IgD-negative memory B cell (primary cell): ENCODE results near the gene ZNF839. TPM values are rescaled to one million over a fixed set of nuclear protein-coding genes. Genes with fewer than 3 reads are reported as not detected.

Experiments used
- H3K27ac Mint-ChIP-seq, 3 donors: one replicate each; pipeline ENCODE4 v1.8.0; 2020 to 2022; ENCODE audit warnings: mild to moderate bottlenecking in 3 of 3, mixed read lengths in 3 of 3, moderate library complexity in 1 of 3
- H3K27me3 Mint-ChIP-seq: one replicate; pipeline ENCODE4 v1.8.0; 2021; ENCODE audit warnings: mixed read lengths
- H3K36me3 Mint-ChIP-seq: one replicate; pipeline ENCODE4 v1.8.0; 2020; ENCODE audit warnings: mild to moderate bottlenecking, mixed read lengths
- H3K4me1 Mint-ChIP-seq, 3 donors: one replicate each; pipeline ENCODE4 v1.8.0; 2020 to 2022; ENCODE audit warnings: mixed read lengths in 3 of 3, mild to moderate bottlenecking in 1 of 3
- H3K4me3 Mint-ChIP-seq, 4 donors: one replicate each; pipeline ENCODE4 v1.8.0; 2020 to 2022; ENCODE audit warnings: mild to moderate bottlenecking in 4 of 4, mixed read lengths in 4 of 4, moderate library complexity in 3 of 4
- H3K9me3 Mint-ChIP-seq, 3 donors: one replicate each; pipeline ENCODE4 v1.8.0; 2020 to 2021; ENCODE audit warnings: mixed read lengths in 3 of 3, mild to moderate bottlenecking in 1 of 3
- polyA plus RNA-seq: library from polyadenylated mRNA; unstranded; fragments of 300-500 nt; fragmentation: Illumina TruSeq; gene quantifications from one replicate; pipeline ENCODE4 v1.2.3, GENCODE V29; 2021

Gene ZNF839
- polyA plus RNA-seq, 1 donor from 2014 or later = 5.3 TPM

DNA sequence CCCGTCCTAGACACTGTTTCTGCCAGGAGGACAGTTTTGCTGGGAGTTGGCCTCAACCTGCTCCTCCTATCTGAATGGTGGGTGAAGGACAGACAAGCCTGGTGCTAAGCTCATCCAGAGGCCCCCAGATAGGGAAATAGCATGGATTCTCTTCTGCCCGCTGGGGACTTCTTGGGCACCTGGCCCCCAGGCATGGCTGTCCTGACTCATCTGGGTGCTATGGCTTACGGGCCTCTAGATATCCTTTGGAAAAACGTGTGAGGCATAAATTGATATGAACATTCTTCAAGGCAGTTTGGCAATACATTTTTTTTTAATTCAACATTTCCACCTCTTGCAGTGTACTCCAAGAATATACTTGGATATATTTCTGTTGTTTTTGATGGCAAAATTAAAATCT, 51.8 kb downstream of the ZNF839 start:
- Mint-ChIP-seq H3K4me1 (peaks cover 6 to 14% (median 14%) of the 10 kb centered on the region in 3 donors), H3K9me3 (peaks cover 0 to 1% (median 0%) of the 10 kb centered on the region in 3 donors), H3K27ac (peak overlapping the region in 2 of 3 donors; percentile 2 to 47), H3K27me3 (peaks cover 6% of the 10 kb centered on the region), H3K4me3 (no peak overlapping the region), H3K36me3 (peaks cover 8% of the 10 kb centered on the region)

DNA sequence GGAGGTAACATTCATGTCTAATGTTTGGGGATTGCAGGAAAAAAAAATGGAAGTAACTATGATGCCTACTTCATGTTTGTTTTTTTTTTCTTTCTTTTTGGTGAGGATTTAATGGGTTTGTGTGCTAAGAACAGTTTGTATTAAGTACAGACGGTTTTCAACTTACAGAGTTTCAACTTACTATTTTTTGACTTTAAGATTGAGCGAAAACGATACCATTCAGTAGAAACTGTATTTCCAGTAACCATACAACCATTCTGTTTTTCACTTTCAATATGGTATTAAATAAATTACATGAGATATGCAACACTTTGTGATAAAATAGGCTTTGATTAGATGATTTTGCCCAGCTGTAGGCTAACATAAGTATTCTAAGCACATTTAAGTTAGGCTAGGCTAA, 53.6 kb downstream of the ZNF839 start:
- H3K9me3 Mint-ChIP-seq = peaks cover 0 to 1% (median 0%) of the 10 kb centered on the region in 3 donors
- no peak overlapping the region for H3K4me3 Mint-ChIP-seq
- H3K27me3 Mint-ChIP-seq = peaks cover 5% of the 10 kb centered on the region
- H3K27ac Mint-ChIP-seq = no peak overlapping the region
- H3K4me1 Mint-ChIP-seq = peaks cover 2 to 6% (median 5%) of the 10 kb centered on the region in 3 donors
- peaks cover 11% of the 10 kb centered on the region for H3K36me3 Mint-ChIP-seq

DNA sequence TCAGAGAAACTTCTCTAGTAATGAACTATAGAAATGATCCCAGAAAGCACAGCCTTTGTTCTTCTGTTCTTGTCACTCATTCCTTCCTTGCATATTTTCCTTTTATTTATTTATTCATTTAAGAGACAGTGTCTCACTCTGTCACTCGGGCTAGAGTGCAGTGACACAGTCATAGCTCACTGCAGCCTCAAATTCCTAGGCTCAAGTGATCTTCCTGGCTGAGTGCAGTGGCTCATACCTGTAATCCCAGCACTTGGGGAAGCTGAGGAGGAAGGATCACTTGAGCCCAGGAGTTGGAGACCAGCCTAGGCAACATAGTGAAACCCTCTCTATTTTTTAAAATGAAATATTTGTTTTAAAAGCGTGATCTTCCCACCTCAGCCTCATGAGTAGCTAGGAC, 54.7 kb downstream of the ZNF839 start:
- Mint-ChIP-seq H3K27me3 (no peaks in the 10 kb centered on the region), H3K27ac (no peak overlapping the region), H3K4me3 (no peak overlapping the region), H3K36me3 (peaks cover 11% of the 10 kb centered on the region), H3K9me3 (peaks cover 0 to 1% (median 0%) of the 10 kb centered on the region in 3 donors), H3K4me1 (peaks cover 2 to 6% (median 5%) of the 10 kb centered on the region in 3 donors)

DNA sequence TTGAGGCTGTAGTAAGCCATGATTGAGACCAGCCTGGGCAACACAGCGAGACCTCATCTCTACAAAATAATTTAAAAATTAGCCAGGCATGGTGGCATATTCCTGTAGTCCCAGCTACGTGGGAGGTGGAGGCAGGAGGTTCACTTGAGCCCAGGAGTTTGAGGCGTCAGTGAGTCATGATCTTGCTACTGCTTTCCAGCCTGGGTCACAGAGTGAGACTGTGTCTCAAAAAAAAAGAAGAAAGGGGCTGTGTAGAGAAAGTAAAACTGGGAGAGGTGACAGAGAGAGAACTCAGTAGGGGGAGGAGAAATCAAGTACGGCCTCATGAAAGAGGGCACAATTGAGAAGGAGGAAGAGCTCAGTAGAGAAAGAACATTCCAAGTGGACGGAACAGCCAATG, 55.6 kb downstream of the ZNF839 start:
- Mint-ChIP-seq H3K9me3 (peaks cover 0 to 1% (median 0%) of the 10 kb centered on the region in 3 donors), H3K27me3 (no peaks in the 10 kb centered on the region), H3K4me3 (peak overlapping the region in 1 of 4 donors; percentile 61), H3K36me3 (peaks cover 11% of the 10 kb centered on the region), H3K27ac (peak overlapping the region in 1 of 3 donors; percentile 47), H3K4me1 (peaks cover 2 to 6% (median 4%) of the 10 kb centered on the region in 3 donors)

DNA sequence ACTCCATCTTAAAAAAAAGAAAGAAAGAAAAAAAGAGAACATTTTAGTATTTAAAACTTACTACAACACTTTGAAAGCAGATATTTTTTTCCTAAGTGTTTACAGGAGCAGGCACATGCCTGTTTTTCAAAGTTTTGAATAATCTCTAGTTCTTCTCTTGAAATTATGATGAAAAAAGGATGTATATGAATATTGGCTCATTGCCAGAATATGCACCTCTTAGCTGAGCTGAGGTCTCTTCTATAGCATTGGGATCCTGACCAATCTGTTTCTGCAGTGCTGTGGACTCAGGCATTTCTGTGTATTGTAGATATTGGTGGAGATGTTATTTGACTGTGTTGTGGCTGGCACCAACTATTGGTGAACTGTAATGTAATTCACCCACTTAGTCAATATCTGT, 58.1 kb downstream of the ZNF839 start:
- peak overlapping the region in 1 of 4 donors; percentile 41 for H3K4me3 Mint-ChIP-seq

DNA sequence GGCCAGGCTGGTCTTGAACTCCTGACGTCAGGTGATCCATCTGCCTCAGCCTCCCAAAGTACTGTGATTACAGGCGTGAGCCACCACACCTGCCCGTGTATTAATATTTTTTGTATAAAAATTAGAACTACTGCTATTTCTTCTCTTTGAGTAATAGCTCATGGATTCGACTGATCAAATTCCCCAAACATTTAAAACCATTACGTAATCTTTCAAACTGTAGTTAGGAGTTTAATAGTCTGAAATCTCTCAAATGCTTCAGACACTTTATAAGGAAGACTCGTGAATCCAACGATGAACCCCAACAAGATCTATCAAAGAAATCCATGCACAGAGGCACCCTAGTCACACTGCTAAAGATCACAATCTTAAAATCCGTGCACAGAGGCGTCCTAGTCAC, 59.3 kb downstream of the ZNF839 start:
- H3K4me3 Mint-ChIP-seq = no peak overlapping the region
- H3K27me3 Mint-ChIP-seq = no peaks in the 10 kb centered on the region
- peaks cover 5% of the 10 kb centered on the region for H3K36me3 Mint-ChIP-seq
- no peaks in the 10 kb centered on the region for H3K4me1 Mint-ChIP-seq
- H3K27ac Mint-ChIP-seq = no peak overlapping the region
- no peaks in the 10 kb centered on the region for H3K9me3 Mint-ChIP-seq

More for the DNA sequence above, 58.1 kb downstream of the ZNF839 start:
- peaks cover 5% of the 10 kb centered on the region for H3K36me3 Mint-ChIP-seq
- no peaks in the 10 kb centered on the region for H3K4me1 Mint-ChIP-seq
- no peak overlapping the region for H3K27ac Mint-ChIP-seq
- H3K9me3 Mint-ChIP-seq = no peaks in the 10 kb centered on the region
- no peaks in the 10 kb centered on the region for H3K27me3 Mint-ChIP-seq

DNA sequence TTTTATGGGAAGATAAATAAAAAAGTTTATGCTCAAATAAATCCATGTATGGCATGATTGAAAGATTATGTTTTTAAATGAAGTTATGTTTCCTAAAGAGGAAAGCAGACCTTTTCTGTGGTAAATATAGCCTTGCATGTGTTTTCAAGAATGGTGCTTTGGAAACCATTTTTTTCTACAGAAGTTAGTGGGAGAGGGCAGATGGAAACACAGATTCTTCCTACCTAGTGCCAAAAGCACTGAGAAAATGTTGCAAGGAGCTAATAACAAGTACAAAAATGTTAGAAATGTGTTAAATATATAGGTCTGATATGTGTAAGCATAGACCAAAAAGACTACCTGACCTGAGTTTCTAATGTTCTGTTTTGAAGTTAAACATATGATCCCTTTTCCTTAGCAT, 67.5 kb downstream of the ZNF839 start:
- Mint-ChIP-seq H3K4me1 (peaks cover 0 to 2% (median 0%) of the 10 kb centered on the region in 3 donors), H3K4me3 (no peak overlapping the region), H3K36me3 (no peaks in the 10 kb centered on the region), H3K9me3 (no peaks in the 10 kb centered on the region), H3K27ac (no peak overlapping the region), H3K27me3 (no peaks in the 10 kb centered on the region)

DNA sequence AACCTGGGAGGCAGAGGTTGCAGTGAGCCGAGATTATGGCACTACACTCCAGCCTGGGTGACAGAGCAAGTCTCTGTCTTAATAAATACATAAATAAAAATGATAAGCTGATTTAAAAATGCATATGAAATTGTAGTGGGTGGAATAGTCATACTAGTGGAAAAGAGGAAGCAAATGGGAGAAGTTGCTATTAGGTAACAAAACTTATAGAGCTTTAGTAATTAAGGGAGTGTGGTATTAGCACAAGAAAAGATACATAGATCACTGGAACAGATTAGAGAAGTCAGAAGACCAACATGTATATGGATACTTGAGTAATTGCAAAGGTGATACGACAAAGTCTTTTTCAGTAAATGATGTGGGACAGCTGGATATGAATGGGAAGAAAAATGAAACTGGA, 69.7 kb downstream of the ZNF839 start:
- Mint-ChIP-seq H3K4me1 (peaks cover 0 to 2% (median 0%) of the 10 kb centered on the region in 3 donors), H3K9me3 (no peaks in the 10 kb centered on the region), H3K27ac (peak overlapping the region in 1 of 3 donors; percentile 3), H3K36me3 (peaks cover 2% of the 10 kb centered on the region), H3K27me3 (no peaks in the 10 kb centered on the region), H3K4me3 (no peak overlapping the region)

DNA sequence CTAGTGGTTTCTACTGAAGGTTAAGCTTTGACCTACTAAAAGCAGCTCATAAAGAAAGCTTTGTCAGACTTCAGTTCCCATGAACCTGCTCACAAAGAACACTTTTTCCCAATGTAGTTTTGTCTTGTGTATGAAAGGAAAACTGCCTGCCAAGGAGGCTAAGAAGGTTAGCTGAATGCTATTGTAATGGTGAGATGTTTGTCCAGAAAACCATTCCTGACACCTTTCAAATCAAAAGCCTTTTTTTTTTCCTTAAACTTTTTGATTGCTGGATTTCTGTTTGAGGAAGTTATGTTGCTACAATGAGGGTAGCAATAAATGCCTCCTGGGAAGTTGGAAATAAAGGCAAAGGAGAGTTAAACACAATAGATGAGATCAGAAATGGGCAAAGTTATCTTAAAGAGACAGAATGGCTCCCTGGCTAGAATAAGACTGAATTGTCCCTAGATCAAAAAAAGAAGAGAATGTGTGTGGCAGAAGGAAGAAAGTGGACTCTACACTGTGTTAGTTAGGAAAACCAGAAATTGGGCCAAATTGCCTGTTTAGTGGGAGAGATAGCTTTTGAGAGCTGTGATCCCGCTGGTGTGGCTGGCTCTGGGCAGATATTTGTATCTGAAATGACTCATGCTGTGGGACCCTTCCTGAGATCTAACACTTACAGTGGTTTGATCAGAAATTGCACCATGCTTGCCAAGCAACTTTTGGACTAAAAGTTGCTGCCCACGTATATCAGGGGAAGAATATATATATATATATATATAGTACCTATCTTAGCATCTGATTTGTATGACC, 70.7 kb downstream of the ZNF839 start:
- Mint-ChIP-seq H3K4me1 (peaks cover 0 to 2% (median 0%) of the 10 kb centered on the region in 3 donors), H3K36me3 (peaks cover 5% of the 10 kb centered on the region), H3K4me3 (no peak overlapping the region), H3K9me3 (no peaks in the 10 kb centered on the region), H3K27me3 (no peaks in the 10 kb centered on the region), H3K27ac (no peak overlapping the region)

Other genes starting within 250 kb of the ZNF839 start
- 372 TPM for gene HSP90AA1, start 232.7 kb upstream of the ZNF839 start, polyA plus RNA-seq
- gene WDR20, start 179.8 kb upstream of the ZNF839 start, polyA plus RNA-seq = 14.9 TPM
- gene MOK, start 14.6 kb upstream of the ZNF839 start, polyA plus RNA-seq = 0.43 TPM
- gene CINP, start 43.1 kb downstream of the ZNF839 start, polyA plus RNA-seq = 39.5 TPM
- gene TECPR2, start 43.2 kb downstream of the ZNF839 start, polyA plus RNA-seq = 3.2 TPM
- 0.93 TPM for gene ANKRD9, start 190.0 kb downstream of the ZNF839 start, polyA plus RNA-seq